Measurements from ENCODE around the gene DMD.

- TF ChIP-seq EZH2 (IDR thresholded peaks at IDR 0.05; ENCODE audit: insufficient read depth, poor library complexity, severe bottlenecking), result no peak
- TF ChIP-seq EZH2phosphoT487 (IDR thresholded peaks at IDR 0.05; ENCODE audit: insufficient read depth, low read depth), result no peak
These were observed 1822.4 kb downstream of the DMD start for GRCh38 chrX:31388946-31389345.

All from GM23248 (cell line).